GM19324 (cell line): ENCODE data around the gene CST7.
"Not testable (repeated sequence)": the region's sequence is repeated elsewhere in the genome, so short reads cannot be mapped to it uniquely, and the experiment has no call there.

Source experiments
- ATAC-seq: cut with Tn5 transposase; IDR thresholded peaks from one replicate; pipeline ENCODE4 v1.9.1; 2021; ENCODE audit warnings: mild to moderate bottlenecking, moderate library complexity; ENCODE audit not compliant: unreplicated experiment, low FRiP score

The CST7 gene

DNA sequence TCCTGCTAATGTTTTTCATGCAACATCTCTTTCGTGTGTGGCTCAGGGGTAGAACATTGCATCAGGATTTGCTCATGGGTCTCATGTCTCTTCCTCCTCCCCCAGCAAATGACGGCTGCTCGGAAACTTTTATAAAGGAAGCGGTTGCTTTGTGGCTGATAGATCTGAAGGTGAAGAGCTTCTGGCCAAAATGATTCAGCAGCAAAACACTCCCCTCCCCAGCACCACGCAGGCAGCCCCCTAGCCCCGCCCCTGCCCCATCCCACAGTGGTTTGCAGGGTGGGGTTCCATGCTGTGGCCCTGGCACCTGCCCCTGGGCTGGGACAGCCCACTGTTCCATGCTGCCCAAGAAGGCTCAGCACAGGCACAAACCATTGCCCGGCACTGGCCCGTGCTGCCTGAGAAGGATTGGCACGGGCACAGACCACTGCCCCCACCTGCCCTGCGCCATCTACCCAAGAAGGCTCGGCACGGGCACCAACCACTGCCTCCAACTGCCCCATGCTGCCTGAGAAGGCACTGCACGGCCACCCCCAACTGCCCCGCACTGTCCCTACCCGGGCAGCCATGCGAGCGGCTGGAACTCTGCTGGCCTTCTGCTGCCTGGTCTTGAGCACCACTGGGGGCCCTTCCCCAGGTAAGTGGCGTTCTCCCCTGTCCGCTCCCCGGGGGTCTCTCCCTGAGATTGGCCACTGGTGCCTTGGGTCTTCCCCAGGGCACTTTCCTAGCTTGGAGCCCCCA, at the start of gene CST7:
Gene CST7, plus strand, starts transcription at position 331 of the 741 bp plus-strand sequence. Its CDS starts 237 bp downstream, at position 568.
- no peak for ATAC-seq

DNA sequence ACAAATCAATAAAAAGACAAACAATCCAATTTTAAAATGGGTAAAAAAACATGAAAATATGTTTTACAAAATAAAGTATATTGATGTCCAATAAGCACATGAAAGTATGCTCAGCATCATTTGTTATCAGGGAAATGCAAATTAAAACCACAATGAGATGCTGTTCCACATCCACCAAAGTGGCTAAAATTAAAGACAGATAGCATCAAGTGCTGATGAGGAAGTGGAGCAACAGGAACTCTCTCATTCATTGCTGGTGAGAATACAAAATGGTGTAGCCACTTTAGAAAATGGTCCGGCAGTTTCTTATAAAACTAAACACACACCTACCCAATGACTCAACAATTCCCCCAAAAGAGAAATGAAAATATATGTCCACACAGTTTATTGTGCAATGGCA, 42.3 kb upstream of the CST7 start:
- no peak for ATAC-seq

DNA sequence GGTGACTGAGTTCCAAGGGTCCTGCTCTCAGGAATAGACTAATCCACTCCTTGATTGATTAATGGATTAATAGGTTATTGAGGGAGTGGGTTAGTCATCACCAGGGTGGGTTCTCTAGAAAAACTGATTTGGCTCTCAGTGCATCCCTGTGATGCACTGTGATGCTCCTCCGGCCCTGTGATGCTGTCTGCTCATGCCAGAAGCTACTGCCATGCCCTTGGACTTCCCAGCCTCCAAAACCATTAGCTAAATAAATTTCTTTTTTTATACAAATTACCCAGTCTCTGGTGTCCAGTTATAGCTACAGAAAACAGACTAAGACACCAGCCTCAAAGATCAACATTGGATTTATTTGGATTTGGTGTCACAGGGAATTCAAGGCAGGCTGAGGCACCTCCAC, 40.4 kb upstream of the CST7 start:
- no peak for ATAC-seq

DNA sequence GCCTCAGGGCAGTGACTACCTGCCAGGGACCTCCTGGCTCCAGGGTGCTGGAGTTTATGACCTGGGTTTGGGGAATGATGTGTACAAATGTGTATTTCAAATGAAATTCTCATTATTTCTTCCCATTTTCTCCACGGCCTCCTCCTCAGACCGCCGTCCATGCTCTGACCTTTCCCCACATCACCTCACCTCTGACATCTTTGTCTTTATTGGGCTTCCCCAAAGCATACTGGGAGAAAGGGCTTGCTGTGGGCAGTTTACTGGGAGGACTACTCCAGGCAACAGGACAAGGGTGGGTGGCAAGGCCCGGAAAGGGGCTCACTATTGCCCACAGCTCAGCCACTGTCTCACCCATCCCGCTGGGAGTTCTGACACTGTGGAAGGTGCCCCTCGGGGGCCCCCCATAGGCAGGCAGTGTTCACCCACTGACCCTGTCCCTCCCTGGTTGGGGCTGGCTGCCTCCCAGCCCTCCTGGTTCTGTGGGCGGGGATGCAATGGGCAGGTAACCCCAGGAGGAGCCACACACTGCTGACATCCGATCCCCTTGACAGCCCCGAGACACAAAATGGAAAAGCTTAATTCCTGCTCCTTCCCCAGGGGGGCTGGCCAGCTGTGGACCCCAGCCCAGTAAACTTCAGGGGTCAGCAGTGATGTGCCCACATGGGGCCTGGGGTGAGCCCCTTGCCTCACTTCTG, 39.8 kb upstream of the CST7 start:
- ATAC-seq = no peak

GRCh38 chr20:24909861-24910260, 39.2 kb upstream of the CST7 start:
- no peak for ATAC-seq

DNA sequence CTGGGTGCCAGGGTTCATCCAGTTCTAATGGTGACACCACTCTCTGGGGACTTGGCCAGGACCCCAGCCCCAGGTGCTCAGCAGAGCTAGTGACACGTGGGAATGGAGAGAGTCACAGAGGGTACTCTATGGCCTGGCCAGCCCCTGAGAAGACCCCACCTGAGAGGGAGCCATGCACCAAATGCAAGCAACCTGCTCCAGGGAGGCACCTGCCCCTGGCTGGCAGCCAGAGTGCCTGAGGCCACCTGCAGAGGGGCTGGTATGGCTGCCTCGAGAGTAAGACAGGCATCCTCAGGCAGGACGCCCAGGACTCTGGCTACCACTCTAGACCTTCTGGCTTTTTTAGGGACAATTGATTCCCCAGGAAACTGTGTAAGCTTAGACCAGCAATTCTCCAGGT, 38.6 kb upstream of the CST7 start:
- ATAC-seq = no peak

DNA sequence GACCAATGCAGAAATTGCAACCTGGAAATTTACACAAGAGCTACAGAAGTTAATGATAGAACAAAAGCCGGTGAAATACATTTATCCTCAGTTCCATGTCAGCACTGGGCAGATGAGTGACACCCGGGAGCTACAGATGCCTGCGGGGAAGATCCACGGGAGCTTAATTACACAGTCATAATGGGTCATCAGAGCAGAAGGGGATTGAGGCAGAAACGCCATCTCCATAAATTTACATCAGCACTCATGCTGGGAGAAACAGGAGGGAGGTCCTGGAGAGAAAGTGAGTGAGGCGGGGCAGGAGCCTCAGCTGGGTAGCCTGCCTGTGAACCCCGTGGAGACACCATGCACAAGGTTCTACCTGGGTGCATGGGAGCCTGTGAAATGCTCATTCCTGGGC, 37.6 kb upstream of the CST7 start:
- no peak for ATAC-seq

- ATAC-seq = no peak
Measured at GRCh38 chr20:24912397-24913075, 36.5 kb upstream of the CST7 start.

DNA sequence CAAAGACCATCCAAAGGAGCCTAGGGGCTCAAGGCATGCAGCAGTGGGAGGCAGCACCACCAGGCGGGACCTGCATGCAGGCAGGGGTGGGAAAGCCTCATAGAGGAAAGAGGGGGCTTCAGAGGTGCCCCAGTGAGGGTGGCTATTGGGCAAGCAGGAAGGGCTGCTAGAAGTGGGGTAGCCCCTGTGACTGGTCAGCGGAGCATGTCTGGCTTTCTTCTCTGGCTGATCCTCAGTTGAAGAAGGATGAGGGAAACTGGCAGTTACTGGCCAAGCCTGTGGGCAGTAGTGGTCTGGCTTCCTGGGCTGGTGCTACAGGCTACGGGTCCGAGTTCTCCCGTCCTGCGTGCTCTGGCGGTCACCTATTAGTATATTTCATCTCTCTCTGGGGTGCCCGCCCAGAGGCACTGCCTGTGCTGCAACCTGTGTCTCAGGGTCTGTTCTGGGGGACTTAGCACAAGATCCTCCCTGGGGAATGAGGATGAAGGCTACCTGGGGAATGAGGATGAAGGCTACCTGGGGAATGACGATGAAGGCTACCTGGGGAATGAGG, 35.9 kb upstream of the CST7 start:
- ATAC-seq = no peak

DNA sequence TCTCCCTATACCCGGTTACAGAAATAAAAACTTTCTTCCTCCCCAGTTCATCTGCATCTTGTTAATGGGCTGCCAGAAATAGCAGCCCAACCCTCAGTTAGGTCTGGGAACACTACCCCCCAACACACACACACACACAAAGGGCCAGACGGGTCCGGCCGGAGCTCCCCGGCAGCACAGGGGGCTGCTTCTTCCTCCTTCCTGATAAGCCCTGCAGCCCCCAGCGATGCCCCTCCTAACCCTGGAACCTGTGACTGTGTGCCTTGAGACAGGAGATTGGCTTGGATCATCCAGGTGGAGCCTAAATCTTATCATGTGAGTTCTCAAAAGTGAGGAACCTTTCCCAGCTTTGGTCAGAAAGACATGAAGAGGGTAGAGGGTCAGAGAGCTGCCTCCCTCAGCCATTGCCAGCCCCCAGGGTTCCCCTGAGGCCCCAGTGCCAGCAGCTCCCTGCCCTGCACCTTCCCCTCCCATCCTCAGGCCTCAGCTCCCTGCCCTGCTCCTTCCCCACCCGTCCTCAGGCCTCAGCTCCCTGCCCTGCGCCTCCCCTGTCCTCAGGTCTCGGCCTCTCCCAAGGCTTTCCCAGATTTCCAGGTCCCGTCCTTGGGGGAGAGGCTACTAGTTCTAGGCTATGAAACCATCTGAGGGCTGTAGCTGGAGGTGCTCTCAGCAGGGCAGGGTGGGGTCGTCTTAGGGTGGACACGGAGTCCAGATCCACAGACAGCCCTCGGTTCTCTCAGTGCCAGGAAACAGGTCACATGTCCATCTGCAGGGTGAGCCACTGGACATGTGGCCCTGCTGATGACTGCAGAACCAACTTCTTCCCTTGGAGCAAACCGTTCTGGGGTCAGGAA, 34.5 kb upstream of the CST7 start:
- ATAC-seq = no peak

DNA sequence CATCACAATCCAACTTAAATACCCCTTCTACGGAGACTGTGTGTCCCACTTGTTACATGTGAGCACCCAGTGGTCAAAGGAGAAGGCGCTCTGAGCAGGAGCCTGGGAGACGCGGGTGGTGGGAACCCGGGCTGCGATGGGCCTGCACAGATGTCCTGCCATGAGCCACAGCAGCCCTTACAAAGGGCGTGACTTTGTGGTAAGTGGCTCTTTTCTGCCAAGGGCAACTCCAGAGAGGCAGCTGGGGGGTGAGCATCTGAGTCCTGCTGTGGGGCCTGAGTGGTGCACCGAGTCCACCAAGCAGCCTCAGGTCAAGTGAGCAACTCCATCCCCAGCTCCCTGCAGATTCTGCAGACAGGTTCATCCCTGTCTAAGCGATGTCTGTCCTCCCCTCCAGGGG, 33.6 kb upstream of the CST7 start:
- ATAC-seq = no peak

DNA sequence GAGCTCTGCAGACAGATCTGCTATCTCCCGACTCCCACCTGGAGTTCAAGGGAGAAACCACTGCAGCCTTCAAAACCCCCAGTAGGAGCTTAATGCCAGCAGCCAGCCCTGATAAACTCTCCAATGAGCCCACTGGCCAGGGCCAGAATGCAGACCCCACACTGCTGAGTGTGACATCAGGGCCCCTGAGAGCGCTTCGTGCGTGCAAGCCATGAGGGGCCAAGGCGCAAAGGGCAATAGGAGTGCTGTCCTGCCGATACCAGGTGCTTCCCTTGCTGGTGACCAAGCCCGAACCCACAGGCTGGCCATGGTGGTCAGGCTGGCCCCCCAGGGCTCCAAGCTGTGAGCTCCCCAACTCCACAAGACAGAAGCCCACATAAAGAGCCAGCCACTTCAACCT, 33.2 kb upstream of the CST7 start:
- no peak for ATAC-seq

GRCh38 chr20:24916412-24916811, 32.7 kb upstream of the CST7 start:
- no peak for ATAC-seq

- ATAC-seq = no peak
Measured at GRCh38 chr20:24917056-24917455, 32.0 kb upstream of the CST7 start.

GRCh38 chr20:24917797-24918578, 31.1 kb upstream of the CST7 start:
- ATAC-seq = peak; percentile 60

- ATAC-seq = no peak
Measured at GRCh38 chr20:24918579-24919566, 30.2 kb upstream of the CST7 start.

DNA sequence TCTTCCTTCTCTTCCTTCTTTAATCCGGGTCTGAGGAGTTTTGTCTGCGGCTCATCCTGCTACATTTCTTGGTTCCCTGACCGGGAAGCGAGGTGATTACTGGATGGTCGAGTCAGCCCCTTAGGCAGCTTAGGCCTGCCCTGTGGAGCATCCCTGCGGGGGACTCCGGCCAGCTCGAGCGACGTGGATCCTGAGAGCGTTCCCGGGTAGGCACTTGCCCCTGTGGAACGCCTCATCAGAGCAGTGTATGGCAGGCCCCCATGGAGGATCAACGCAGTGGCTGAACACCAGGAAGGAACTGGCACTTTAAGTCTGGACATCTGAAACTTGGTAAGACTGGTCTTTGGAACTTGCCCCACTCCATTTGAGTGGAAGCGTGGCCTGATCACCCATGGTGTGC, 29.4 kb upstream of the CST7 start:
- not testable (repeated sequence) for ATAC-seq

- ATAC-seq = not testable (repeated sequence)
Measured at GRCh38 chr20:24920706-24921105, 28.4 kb upstream of the CST7 start.
